Measurements from ENCODE around the gene MDN1. TPM values are rescaled to one million over a fixed set of nuclear protein-coding genes. Genes with fewer than 3 reads are reported as not detected.

MDN1 gene
- total RNA-seq, 1 experiment from 2014 or later: 20.5 TPM

DNA sequence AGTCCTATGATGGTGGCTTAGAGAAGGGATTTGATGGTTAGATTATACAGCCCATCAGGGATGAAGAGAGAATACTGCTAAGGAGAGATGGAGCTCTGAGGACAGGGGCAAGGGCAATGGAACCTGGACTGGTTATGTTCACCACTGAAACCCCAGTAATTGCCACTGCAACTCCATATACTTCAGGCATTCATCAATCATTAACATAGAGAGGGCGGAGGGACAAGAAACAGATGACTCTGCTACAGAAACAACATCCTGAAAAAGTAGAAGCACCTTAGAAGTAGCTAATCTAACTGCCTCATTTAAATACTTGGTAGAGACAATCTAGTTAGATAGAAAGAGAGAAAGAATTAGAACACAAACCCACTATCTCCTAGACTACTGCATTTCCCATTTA, 89.8 kb downstream of the MDN1 start:
- H3K4me1 ChIP-seq (ENCODE audit: insufficient read depth, low read length): no peaks in the 10 kb centered on the region
- POLR2A ChIA-PET (ENCODE audit: unreplicated experiment): no interaction called here
- H3K27me3 ChIP-seq (ENCODE audit: low read length): no peaks in the 10 kb centered on the region
- intact Hi-C loops (cut with micrococcal nuclease): loop anchor here (10.0 kb wide), 1 partner anchor 65 kb away; no protein-coding TSS in a partner anchor
- H3K9ac ChIP-seq (ENCODE audit: low read length): no peak overlapping the region
- H3K4me3 ChIP-seq (ENCODE audit: low read length): no peak overlapping the region
- H3K79me2 ChIP-seq (ENCODE audit: low read length): no peaks in the 10 kb centered on the region
- H4K20me1 ChIP-seq (ENCODE audit: low read length): no peaks in the 10 kb centered on the region
- H3K9me2 ChIP-seq (replicated peaks; ENCODE audit: low read length): no peaks in the 10 kb centered on the region
- CTCF ChIA-PET: no interaction called here
- DNase-seq: no peak
- no peak overlapping the region for H2AFZ ChIP-seq (ENCODE audit: low read length)
- no peak overlapping the region for H3K4me2 ChIP-seq (ENCODE audit: low read length)
- no peaks in the 10 kb centered on the region for H3K9me3 ChIP-seq (ENCODE audit: low read length)
- ATAC-seq: no peak
- H3F3A ChIP-seq (ENCODE audit: low read length, unreplicated experiment): no peaks in the 10 kb centered on the region
- TF ChIP-seq EZH2phosphoT487 (IDR thresholded peaks at IDR 0.05; ENCODE audit: borderline replicate concordance, low read length) (no peak), EZH2 (IDR thresholded peaks at IDR 0.05; ENCODE audit: low read length, unreplicated experiment) (no peak)
- TF ChIP-seq, protein P1, sequence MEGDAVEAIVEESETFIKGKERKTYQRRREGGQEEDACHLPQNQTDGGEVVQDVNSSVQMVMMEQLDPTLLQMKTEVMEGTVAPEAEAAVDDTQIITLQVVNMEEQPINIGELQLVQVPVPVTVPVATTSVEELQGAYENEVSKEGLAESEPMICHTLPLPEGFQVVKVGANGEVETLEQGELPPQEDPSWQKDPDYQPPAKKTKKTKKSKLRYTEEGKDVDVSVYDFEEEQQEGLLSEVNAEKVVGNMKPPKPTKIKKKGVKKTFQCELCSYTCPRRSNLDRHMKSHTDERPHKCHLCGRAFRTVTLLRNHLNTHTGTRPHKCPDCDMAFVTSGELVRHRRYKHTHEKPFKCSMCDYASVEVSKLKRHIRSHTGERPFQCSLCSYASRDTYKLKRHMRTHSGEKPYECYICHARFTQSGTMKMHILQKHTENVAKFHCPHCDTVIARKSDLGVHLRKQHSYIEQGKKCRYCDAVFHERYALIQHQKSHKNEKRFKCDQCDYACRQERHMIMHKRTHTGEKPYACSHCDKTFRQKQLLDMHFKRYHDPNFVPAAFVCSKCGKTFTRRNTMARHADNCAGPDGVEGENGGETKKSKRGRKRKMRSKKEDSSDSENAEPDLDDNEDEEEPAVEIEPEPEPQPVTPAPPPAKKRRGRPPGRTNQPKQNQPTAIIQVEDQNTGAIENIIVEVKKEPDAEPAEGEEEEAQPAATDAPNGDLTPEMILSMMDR (conservative IDR thresholded peaks at IDR 0.05; ENCODE audit: low read depth, low read length): no peak
- H3K36me3 ChIP-seq (ENCODE audit: low read depth, low read length): peaks cover 40% of the 10 kb centered on the region
- no peak overlapping the region for H3K27ac ChIP-seq (ENCODE audit: low read length)
- no TSS peak for BruUV-seq (replicated peaks)

DNA sequence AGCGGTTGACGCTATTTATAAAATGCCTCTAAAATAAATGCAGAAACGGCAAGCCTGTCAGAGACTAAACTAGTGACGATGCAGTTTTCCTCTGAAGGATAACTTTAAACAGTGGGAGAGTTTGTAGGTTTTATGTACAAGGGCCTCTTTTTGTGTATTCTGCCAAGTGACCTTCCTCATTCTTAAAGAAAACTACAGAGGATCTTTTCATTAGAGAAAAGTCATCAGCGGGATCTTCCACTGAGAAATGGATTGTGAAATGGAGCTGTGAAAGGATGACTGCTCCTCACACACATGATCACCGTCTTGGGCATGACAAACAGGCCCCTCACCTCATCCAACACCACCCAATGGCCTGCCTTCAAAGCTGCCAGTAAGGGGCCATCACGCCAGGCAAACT, 92.1 kb downstream of the MDN1 start:
- no peaks in the 10 kb centered on the region for H3K27me3 ChIP-seq (ENCODE audit: low read length)
- H3F3A ChIP-seq (ENCODE audit: low read length, unreplicated experiment): no peaks in the 10 kb centered on the region
- BruUV-seq (replicated peaks): no TSS peak
- H3K4me3 ChIP-seq (ENCODE audit: low read length): no peak overlapping the region
- peaks cover 40% of the 10 kb centered on the region for H3K36me3 ChIP-seq (ENCODE audit: low read depth, low read length)
- no peaks in the 10 kb centered on the region for H3K9me2 ChIP-seq (replicated peaks; ENCODE audit: low read length)
- DNase-seq: no peak
- H4K20me1 ChIP-seq (ENCODE audit: low read length): no peaks in the 10 kb centered on the region
- H3K4me2 ChIP-seq (ENCODE audit: low read length): no peak overlapping the region
- H2AFZ ChIP-seq (ENCODE audit: low read length): no peak overlapping the region
- CTCF ChIA-PET: no interaction called here
- no peak overlapping the region for H3K9ac ChIP-seq (ENCODE audit: low read length)
- H3K79me2 ChIP-seq (ENCODE audit: low read length): no peaks in the 10 kb centered on the region
- POLR2A ChIA-PET (ENCODE audit: unreplicated experiment): no interaction called here
- H3K27ac ChIP-seq (ENCODE audit: low read length): no peak overlapping the region
- H3K9me3 ChIP-seq (ENCODE audit: low read length): no peaks in the 10 kb centered on the region
- no peak for ATAC-seq
- intact Hi-C loops (cut with micrococcal nuclease): loop anchor here (10.0 kb wide), 1 partner anchor 63 kb away; no protein-coding TSS in a partner anchor
- no peaks in the 10 kb centered on the region for H3K4me1 ChIP-seq (ENCODE audit: insufficient read depth, low read length)
- TF ChIP-seq EZH2phosphoT487 (IDR thresholded peaks at IDR 0.05; ENCODE audit: borderline replicate concordance, low read length) (no peak), EZH2 (IDR thresholded peaks at IDR 0.05; ENCODE audit: low read length, unreplicated experiment) (no peak)
- TF ChIP-seq, protein P1 (conservative IDR thresholded peaks at IDR 0.05; ENCODE audit: low read depth, low read length): no peak

DNA sequence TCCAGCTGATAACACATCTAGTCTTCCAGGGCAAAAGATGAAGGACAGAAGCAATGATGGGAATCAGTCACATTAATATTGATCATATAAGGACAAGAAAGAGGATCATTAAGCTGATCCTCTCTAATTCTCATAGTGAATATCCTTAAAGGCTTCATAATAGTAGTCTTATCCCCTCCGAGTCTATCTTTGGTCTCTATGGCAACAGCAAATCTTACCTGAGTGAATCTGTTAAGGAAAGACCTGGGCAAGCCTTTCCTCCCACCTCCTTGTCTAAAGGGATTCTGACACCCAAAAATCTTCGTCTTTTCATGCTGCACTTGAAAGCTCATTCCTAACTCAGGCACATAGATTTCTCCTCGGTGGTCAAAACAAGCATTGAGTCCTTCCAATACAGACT, 94.6 kb downstream of the MDN1 start:
- DNase-seq (no peak), ATAC-seq (no peak)
- ChIA-PET CTCF (no interaction called here), POLR2A (ENCODE audit: unreplicated experiment) (no interaction called here)
- Histone ChIP-seq H3K4me2 (ENCODE audit: low read length) (no peak overlapping the region), H3K27me3 (ENCODE audit: low read length) (no peaks in the 10 kb centered on the region), H3K9me2 (replicated peaks; ENCODE audit: low read length) (no peaks in the 10 kb centered on the region), H3K79me2 (ENCODE audit: low read length) (no peaks in the 10 kb centered on the region), H3K4me1 (ENCODE audit: insufficient read depth, low read length) (no peaks in the 10 kb centered on the region), H3K9ac (ENCODE audit: low read length) (no peak overlapping the region), H3K27ac (ENCODE audit: low read length) (no peak overlapping the region), H3K36me3 (ENCODE audit: low read depth, low read length) (peaks cover 24% of the 10 kb centered on the region), H4K20me1 (ENCODE audit: low read length) (no peaks in the 10 kb centered on the region), H3F3A (ENCODE audit: low read length, unreplicated experiment) (no peaks in the 10 kb centered on the region), H2AFZ (ENCODE audit: low read length) (no peak overlapping the region), H3K4me3 (ENCODE audit: low read length) (no peak overlapping the region), H3K9me3 (ENCODE audit: low read length) (no peaks in the 10 kb centered on the region)
- TF ChIP-seq EZH2phosphoT487 (IDR thresholded peaks at IDR 0.05; ENCODE audit: borderline replicate concordance, low read length): no peak
- TF ChIP-seq, protein P1 (conservative IDR thresholded peaks at IDR 0.05; ENCODE audit: low read depth, low read length): no peak
- BruUV-seq (replicated peaks): no TSS peak
- intact Hi-C loops (cut with micrococcal nuclease): loop anchor here (10.0 kb wide), 1 partner anchor 60 kb away; no protein-coding TSS in a partner anchor
